Bronchial smooth muscle cell (primary cell): ENCODE data around the gene WNK3. TPM values are rescaled to one million over a fixed set of nuclear protein-coding genes. Genes with fewer than 3 reads are reported as not detected.

Experiments
- total RNA-seq: library from RNA; depleted of rRNA; stranded (reverse); fragments of >200 nt; gene quantifications from 2 replicates; pipeline ENCODE4 v1.2.1, GENCODE V29; 2014

The WNK3 gene
- total RNA-seq = 0.16 and 0.17 TPM in 2 replicates

GRCh38 chrX:54357414-54358377, at the start of gene WNK3:
WNK3 (minus strand) TSS chrX:54358046.

GRCh38 chrX:54182864-54183613, 174.8 kb downstream of the WNK3 start, which contains the start of gene FAM120C:
FAM120C (minus strand) TSS chrX:54183254; CDS start chrX:54183198, 56 bp downstream.

Other genes starting within 250 kb of the WNK3 start
- 2.6 and 4.6 TPM in 2 replicates for gene FAM120C, start 174.8 kb downstream of the WNK3 start, total RNA-seq
- gene TSR2, start 82.4 kb upstream of the WNK3 start, total RNA-seq = 15.8 and 17.5 TPM in 2 replicates
- 3.1 and 3.6 TPM in 2 replicates for gene FGD1, start 138.2 kb upstream of the WNK3 start, total RNA-seq
- gene GNL3L, start 172.2 kb upstream of the WNK3 start, total RNA-seq = 15.0 and 16.5 TPM in 2 replicates